Measurements from ENCODE around the gene CTNND2. TPM values are rescaled to one million over a fixed set of nuclear protein-coding genes. Genes with fewer than 3 reads are reported as not detected.

Gene CTNND2
- polyA plus RNA-seq, 1 of the 3 experiments (the other 2 are of a cell fraction): not detected

DNA sequence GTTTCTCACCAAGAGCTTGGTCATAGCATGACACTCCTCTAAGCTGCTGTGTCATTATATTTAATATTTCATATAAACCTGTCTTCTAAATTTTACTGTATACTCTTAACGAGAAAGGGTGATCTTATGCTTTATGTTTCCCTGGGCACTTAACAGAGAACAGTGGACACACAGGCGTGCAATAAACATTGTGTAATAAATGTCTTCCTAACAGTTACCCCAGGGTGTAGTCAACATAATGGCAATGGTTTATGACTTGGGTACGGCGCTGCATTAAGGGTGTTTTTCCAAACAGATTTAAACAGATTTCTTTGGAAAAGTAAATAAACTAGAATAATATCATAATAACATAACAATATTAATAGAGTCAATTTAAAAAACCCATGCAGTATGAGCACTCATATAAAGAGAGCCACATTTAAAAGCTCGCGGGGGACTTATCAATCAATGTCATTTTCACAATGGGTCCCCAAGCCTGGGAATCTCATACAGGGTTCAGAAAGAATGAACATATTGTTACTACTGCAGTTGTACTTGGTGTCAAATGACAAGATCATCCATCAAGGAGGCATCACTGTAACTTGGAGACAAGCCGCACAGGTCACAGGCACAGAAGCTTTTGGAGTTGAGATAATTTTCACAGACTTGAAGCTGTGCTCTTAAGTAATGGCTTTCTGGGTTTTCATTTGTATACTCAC, 376.4 kb downstream of the CTNND2 start:
- 37% methylated on average over 7 of the region's 7 CpGs for WGBS (ENCODE audit: low lambda C conversion rate)
- Histone ChIP-seq H3K36me3 (replicated peaks in 1 of 2; ENCODE audit: control insufficient read depth in 1 of 2, insufficient read depth in 2 of 2, low read length in 1 of 2) (no peaks in the 10 kb centered on the region), H3K9me2 (no peaks in the 10 kb centered on the region), H2AFZ (ENCODE audit: low read depth) (no peak overlapping the region), H3K79me2 (ENCODE audit: insufficient read depth) (no peaks in the 10 kb centered on the region), H3K27me3 (ENCODE audit: insufficient read depth) (no peaks in the 10 kb centered on the region), H3K27ac (ENCODE audit: low read depth in 2 of 2, low read length in 1 of 2) (no peak overlapping the region), H3F3A (replicated peaks; ENCODE audit: insufficient read depth) (no peaks in the 10 kb centered on the region), H3K4me1 (ENCODE audit: control insufficient read depth in 1 of 2, insufficient read depth in 2 of 2, low read depth in 1 of 2, low read length in 1 of 2) (no peaks in the 10 kb centered on the region), H3K9me3 (no peaks in the 10 kb centered on the region), H4K20me1 (ENCODE audit: insufficient read depth) (no peaks in the 10 kb centered on the region), H3K9ac (no peak overlapping the region), H3K4me3 (ENCODE audit: low read depth in 2 of 2, low read length in 1 of 2) (no peak overlapping the region), H3K4me2 (no peak overlapping the region)
- TF ChIP-seq RAD21 (IDR thresholded peaks at IDR 0.05; ENCODE audit: low read length): no peak
- TF ChIP-seq MXI1 (IDR thresholded peaks at IDR 0.05; ENCODE audit: low read depth, low read length): no peak
- TF ChIP-seq, protein P1, sequence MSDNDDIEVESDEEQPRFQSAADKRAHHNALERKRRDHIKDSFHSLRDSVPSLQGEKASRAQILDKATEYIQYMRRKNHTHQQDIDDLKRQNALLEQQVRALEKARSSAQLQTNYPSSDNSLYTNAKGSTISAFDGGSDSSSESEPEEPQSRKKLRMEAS (IDR thresholded peaks at IDR 0.05; ENCODE audit: low read depth): no peak
- no peak for TF ChIP-seq MEF2A (IDR thresholded peaks at IDR 0.05; ENCODE audit: borderline replicate concordance, low read depth)
- ChIA-PET POLR2A (no interaction called here), CTCF (no interaction called here)
- DNase-seq: no peak

DNA sequence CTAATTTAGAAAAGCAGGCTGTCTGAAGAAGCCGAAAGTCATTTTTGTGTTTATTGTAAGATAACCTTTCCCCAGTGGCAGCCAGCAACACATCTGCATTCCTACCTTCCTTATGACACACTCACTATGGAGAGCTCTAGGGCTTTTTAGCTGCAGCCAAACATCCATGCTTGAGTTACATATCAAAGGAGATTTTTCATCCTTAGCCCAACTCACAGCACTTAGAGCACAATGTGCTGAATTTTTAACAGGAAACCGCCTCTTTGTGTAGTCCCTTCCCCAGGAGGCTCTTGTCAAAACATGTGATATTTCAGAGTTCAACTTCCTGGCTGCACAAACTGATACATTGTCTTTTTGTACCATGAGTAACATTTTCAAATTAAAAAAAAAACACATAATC, 379.2 kb downstream of the CTNND2 start:
- Histone ChIP-seq H3K79me2 (ENCODE audit: insufficient read depth) (no peaks in the 10 kb centered on the region), H3K9me2 (no peaks in the 10 kb centered on the region), H3K4me3 (ENCODE audit: low read depth in 2 of 2, low read length in 1 of 2) (no peak overlapping the region), H3K4me2 (no peak overlapping the region), H3F3A (replicated peaks; ENCODE audit: insufficient read depth) (no peaks in the 10 kb centered on the region), H3K27ac (ENCODE audit: low read depth in 2 of 2, low read length in 1 of 2) (no peak overlapping the region), H3K36me3 (replicated peaks in 1 of 2; ENCODE audit: control insufficient read depth in 1 of 2, insufficient read depth in 2 of 2, low read length in 1 of 2) (no peaks in the 10 kb centered on the region), H3K27me3 (ENCODE audit: insufficient read depth) (no peaks in the 10 kb centered on the region), H3K4me1 (ENCODE audit: control insufficient read depth in 1 of 2, insufficient read depth in 2 of 2, low read depth in 1 of 2, low read length in 1 of 2) (no peaks in the 10 kb centered on the region), H3K9me3 (no peaks in the 10 kb centered on the region), H4K20me1 (ENCODE audit: insufficient read depth) (no peaks in the 10 kb centered on the region), H3K9ac (no peak overlapping the region), H2AFZ (ENCODE audit: low read depth) (no peak overlapping the region)
- POLR2A ChIA-PET: no interaction called here
- DNase-seq: no peak
- TF ChIP-seq EZH2phosphoT487 (IDR thresholded peaks at IDR 0.05; ENCODE audit: borderline replicate concordance, low read depth) (no peak), FOSL2 (IDR thresholded peaks at IDR 0.05; ENCODE audit: borderline replicate concordance, low read depth) (no peak), POLR2AphosphoS5 (IDR thresholded peaks at IDR 0.05; ENCODE audit: low read depth, low read length) (no peak), YY1 (IDR thresholded peaks at IDR 0.05; ENCODE audit: low read depth) (no peak), FOXM1 (IDR thresholded peaks at IDR 0.05; ENCODE audit: low read depth) (no peak), EP300 (IDR thresholded peaks at IDR 0.05; ENCODE audit: borderline replicate concordance in 1 of 2, low read depth in 1 of 2, low read length in 1 of 2) (no peak), FOXJ3 (CRISPR knock-in tag; IDR thresholded peaks at IDR 0.05) (no peak), MEF2A (IDR thresholded peaks at IDR 0.05; ENCODE audit: borderline replicate concordance, low read depth) (no peak)
- TF ChIP-seq, protein P2, sequence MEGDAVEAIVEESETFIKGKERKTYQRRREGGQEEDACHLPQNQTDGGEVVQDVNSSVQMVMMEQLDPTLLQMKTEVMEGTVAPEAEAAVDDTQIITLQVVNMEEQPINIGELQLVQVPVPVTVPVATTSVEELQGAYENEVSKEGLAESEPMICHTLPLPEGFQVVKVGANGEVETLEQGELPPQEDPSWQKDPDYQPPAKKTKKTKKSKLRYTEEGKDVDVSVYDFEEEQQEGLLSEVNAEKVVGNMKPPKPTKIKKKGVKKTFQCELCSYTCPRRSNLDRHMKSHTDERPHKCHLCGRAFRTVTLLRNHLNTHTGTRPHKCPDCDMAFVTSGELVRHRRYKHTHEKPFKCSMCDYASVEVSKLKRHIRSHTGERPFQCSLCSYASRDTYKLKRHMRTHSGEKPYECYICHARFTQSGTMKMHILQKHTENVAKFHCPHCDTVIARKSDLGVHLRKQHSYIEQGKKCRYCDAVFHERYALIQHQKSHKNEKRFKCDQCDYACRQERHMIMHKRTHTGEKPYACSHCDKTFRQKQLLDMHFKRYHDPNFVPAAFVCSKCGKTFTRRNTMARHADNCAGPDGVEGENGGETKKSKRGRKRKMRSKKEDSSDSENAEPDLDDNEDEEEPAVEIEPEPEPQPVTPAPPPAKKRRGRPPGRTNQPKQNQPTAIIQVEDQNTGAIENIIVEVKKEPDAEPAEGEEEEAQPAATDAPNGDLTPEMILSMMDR (IDR thresholded peaks at IDR 0.05): no peak
- TF ChIP-seq, protein P3, sequence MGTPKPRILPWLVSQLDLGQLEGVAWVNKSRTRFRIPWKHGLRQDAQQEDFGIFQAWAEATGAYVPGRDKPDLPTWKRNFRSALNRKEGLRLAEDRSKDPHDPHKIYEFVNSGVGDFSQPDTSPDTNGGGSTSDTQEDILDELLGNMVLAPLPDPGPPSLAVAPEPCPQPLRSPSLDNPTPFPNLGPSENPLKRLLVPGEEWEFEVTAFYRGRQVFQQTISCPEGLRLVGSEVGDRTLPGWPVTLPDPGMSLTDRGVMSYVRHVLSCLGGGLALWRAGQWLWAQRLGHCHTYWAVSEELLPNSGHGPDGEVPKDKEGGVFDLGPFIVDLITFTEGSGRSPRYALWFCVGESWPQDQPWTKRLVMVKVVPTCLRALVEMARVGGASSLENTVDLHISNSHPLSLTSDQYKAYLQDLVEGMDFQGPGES (IDR thresholded peaks at IDR 0.05; ENCODE audit: low read depth, low read length): no peak
- TF ChIP-seq, protein P1 (IDR thresholded peaks at IDR 0.05; ENCODE audit: low read depth): no peak
- WGBS (ENCODE audit: low lambda C conversion rate): 9% methylated on average over 2 of the region's 2 CpGs
- CTCF ChIA-PET: no interaction called here

Measured in SK-N-SH (cell line).